H1 (cell line): Measurements from ENCODE around the gene ENDOG.

Experiments
- CBX5 ChIP-seq: fragments of 300-800, 300-1000 bp; sonication (generic); IDR thresholded peaks from 2 replicates; pipeline ENCODE4 v1.7.1; 2016; ENCODE audit warnings: antibody characterized with exemption, low read length, low read depth
- CREB1 ChIP-seq: IDR thresholded peaks from 2 replicates; pipeline ENCODE4 v1.6.1; 2012; ENCODE audit warnings: inconsistent platforms
- CTCF ChIP-seq, 3 experiments: IDR thresholded peaks; 1 replicate in 2 of 3; 2 replicates in 1 of 3; pipeline versions ENCODE4 v1.5.1 to v1.6.1; 2011; ENCODE audit warnings: low read length in 3 of 3, mild to moderate bottlenecking in 3 of 3, inconsistent platforms in 2 of 3, low read depth in 1 of 3, moderate library complexity in 1 of 3; ENCODE audit not compliant: insufficient read depth in 1 of 3; ENCODE audit errors: control extremely low read depth in 1 of 3
- EGR1 ChIP-seq: IDR thresholded peaks from 2 replicates; pipeline ENCODE4 v1.6.1; 2011; ENCODE audit warnings: low read depth, low read length, borderline replicate concordance
- EZH2 ChIP-seq: fragments of 200-600 bp; sonication (generic); IDR thresholded peaks from 2 replicates; pipeline ENCODE4 v1.7.1; 2012; ENCODE audit warnings: low read depth, mild to moderate bottlenecking, moderate library complexity, low read length, inconsistent platforms; ENCODE audit not compliant: severe bottlenecking
- JUN ChIP-seq: IDR thresholded peaks from 2 replicates; pipeline ENCODE4 v1.6.1; 2011; ENCODE audit warnings: low read depth, mild to moderate bottlenecking, improper control_type of control experiment, low read length
- POLR2A ChIP-seq, 2 experiments: IDR thresholded peaks; 1 replicate in 1 of 2; 2 replicates in 1 of 2; pipeline ENCODE4 v1.6.1; 2011; ENCODE audit warnings: low read depth in 2 of 2, low read length in 2 of 2, mild to moderate bottlenecking in 2 of 2; ENCODE audit errors: control extremely low read depth in 1 of 2
- POU5F1 ChIP-seq: IDR thresholded peaks from 2 replicates; pipeline ENCODE4 v1.6.1; 2011; ENCODE audit warnings: low read depth, mild to moderate bottlenecking, low read length, moderate library complexity
- RFX5 ChIP-seq: IDR thresholded peaks from 2 replicates; pipeline ENCODE4 v1.6.1; 2011; ENCODE audit warnings: low read depth, low read length, improper control_type of control experiment, borderline replicate concordance
- RNF2 ChIP-seq: fragments of 200-900, 300-1000 bp; sonication (generic); IDR thresholded peaks from 2 replicates; pipeline ENCODE4 v1.7.1; 2016; ENCODE audit warnings: borderline replicate concordance, low read depth, mild to moderate bottlenecking, antibody characterized with exemption, low read length; ENCODE audit not compliant: poor library complexity, severe bottlenecking; ENCODE audit errors: missing control alignments
- SIN3A ChIP-seq, 2 experiments: IDR thresholded peaks in 1 of 2; conservative IDR thresholded peaks in 1 of 2; 2 replicates each; pipeline ENCODE4 v1.6.1; 2011 to 2012; ENCODE audit warnings: low read length in 2 of 2, improper control_type of control experiment in 1 of 2, low read depth in 1 of 2, mild to moderate bottlenecking in 1 of 2
- SP1 ChIP-seq: IDR thresholded peaks from 2 replicates; pipeline ENCODE4 v1.6.1; 2011; ENCODE audit warnings: low read depth, low read length
- TAF1 ChIP-seq: IDR thresholded peaks from 2 replicates; pipeline ENCODE4 v1.6.1; 2011; ENCODE audit warnings: mild to moderate bottlenecking, low read depth, low read length

GRCh38 chr9:128774804-128775203 is 43.5 kb upstream of the ENDOG start:
- TF ChIP-seq CTCF (IDR thresholded peaks at IDR 0.05; ENCODE audit: control extremely low read depth in 1 of 3, insufficient read depth in 1 of 3, low read depth in 1 of 3, low read length in 3 of 3) (no peak), POLR2A (IDR thresholded peaks at IDR 0.05; ENCODE audit: control extremely low read depth in 1 of 2, low read depth in 2 of 2, low read length in 2 of 2) (no peak), EZH2 (no peak), EGR1 (no peak), POU5F1 (no peak), RFX5 (no peak), TAF1 (no peak), CBX5 (no peak), JUN (no peak), CREB1 (no peak), SP1 (no peak), RNF2 (no peak), SIN3A (conservative IDR thresholded peaks at IDR 0.05 in 1 of 2, IDR thresholded peaks at IDR 0.05 in 1 of 2; ENCODE audit: low read depth in 1 of 2, low read length in 2 of 2) (no peak)
